HepG2 (cell line): Measurements from ENCODE around the gene PTPRD.

ENCODE experiments used
- ARID2 ChIP-seq: sonication (generic); formaldehyde crosslinking; IDR thresholded peaks from 2 replicates; pipeline ENCODE4 v1.8.1; 2022; ENCODE audit warnings: mild to moderate bottlenecking, missing genetic modification reagents, borderline replicate concordance
- CHD2 ChIP-seq: IDR thresholded peaks from 2 replicates; pipeline ENCODE4 v1.6.1; 2011; ENCODE audit warnings: low read depth, low read length, improper control_type of control experiment
- CTCF ChIP-seq: sonication (generic); formaldehyde crosslinking; IDR thresholded peaks from 2 replicates; pipeline ENCODE4 v1.5.0; 2020; ENCODE audit warnings: mild to moderate bottlenecking, missing genetic modification reagents, moderate library complexity
- GATAD1 ChIP-seq: IDR thresholded peaks from 2 replicates; pipeline ENCODE4 v1.6.1; 2016; ENCODE audit warnings: missing genetic modification reagents, missing compliant biosample characterization
- HOXA9 ChIP-seq: sonication (generic); formaldehyde crosslinking; IDR thresholded peaks from 2 replicates; pipeline ENCODE4 v1.8.1; 2022; ENCODE audit warnings: missing genetic modification reagents, mild to moderate bottlenecking, moderate library complexity, borderline replicate concordance
- POLR2A ChIP-seq, 2 experiments: IDR thresholded peaks; 2 replicates each; pipeline ENCODE4 v1.6.1; 2011; ENCODE audit warnings: low read depth in 2 of 2, low read length in 2 of 2, mild to moderate bottlenecking in 1 of 2, moderate library complexity in 1 of 2; ENCODE audit not compliant: insufficient read depth in 1 of 2
- REL ChIP-seq: sonication (generic); formaldehyde crosslinking; conservative IDR thresholded peaks from 2 replicates; pipeline ENCODE4 v1.8.0; 2022; ENCODE audit warnings: mild to moderate bottlenecking, missing genetic modification reagents, moderate library complexity
- REST ChIP-seq, 2 experiments: IDR thresholded peaks; 2 replicates each; pipeline ENCODE4 v1.6.1; 2011 to 2012; ENCODE audit warnings: low read length in 2 of 2, borderline replicate concordance in 1 of 2, low read depth in 1 of 2, mild to moderate bottlenecking in 1 of 2, moderate library complexity in 1 of 2
- TAF1 ChIP-seq: sonication (generic); formaldehyde crosslinking; IDR thresholded peaks from 2 replicates; pipeline ENCODE4 v1.4.0; 2020; ENCODE audit warnings: missing genetic modification reagents
- TEAD3 ChIP-seq: optimal IDR thresholded peaks from 2 replicates; pipeline ENCODE3; 2016; ENCODE audit warnings: borderline replicate concordance
- YY1 ChIP-seq: IDR thresholded peaks from 2 replicates; pipeline ENCODE4 v1.6.1; 2011; ENCODE audit warnings: low read length, low read depth, moderate library complexity, mild to moderate bottlenecking; ENCODE audit not compliant: insufficient read depth, insufficient replicate concordance
- ZBTB10 ChIP-seq: sonication (generic); formaldehyde crosslinking; IDR thresholded peaks from 2 replicates; pipeline ENCODE4 v1.4.0; 2020; ENCODE audit warnings: missing genetic modification reagents, borderline replicate concordance
- ZNF597 ChIP-seq: sonication (generic); formaldehyde crosslinking; IDR thresholded peaks from 2 replicates; pipeline ENCODE4 v1.5.0; 2020; ENCODE audit warnings: missing genetic modification reagents
- ZNF720 ChIP-seq: sonication (generic); formaldehyde crosslinking; IDR thresholded peaks from 2 replicates; pipeline ENCODE4 v1.4.0; 2020; ENCODE audit warnings: missing genetic modification reagents

GRCh38 chr9:8389531-8389930 is 2223.3 kb downstream of the PTPRD start:
- TF ChIP-seq ZNF720 (CRISPR knock-in tag) (no peak), REST (IDR thresholded peaks at IDR 0.05; ENCODE audit: borderline replicate concordance in 1 of 2, low read depth in 1 of 2, low read length in 2 of 2) (no peak), GATAD1 (CRISPR knock-in tag) (no peak), ZBTB10 (CRISPR knock-in tag) (no peak), CTCF (CRISPR knock-in tag) (no peak), POLR2A (IDR thresholded peaks at IDR 0.05; ENCODE audit: insufficient read depth in 1 of 2, low read depth in 2 of 2, low read length in 2 of 2) (no peak), TEAD3 (CRISPR knock-in tag) (no peak), CHD2 (no peak), TAF1 (CRISPR knock-in tag) (no peak), YY1 (no peak), ZNF597 (no peak), HOXA9 (no peak), REL (no peak), ARID2 (no peak)
